Kidney (tissue), 14 donors: ENCODE measurements around the gene ATF7IP. TPM values are rescaled to one million over a fixed set of nuclear protein-coding genes. Genes with fewer than 3 reads are reported as not detected.

ENCODE experiments used
- DNase-seq, 5 donors: peaks; one replicate each; pipeline ENCODE4 v3.0.0-alpha.2; 2013 to 2020
- FAIRE-seq: peaks from 2 replicates; lab custom pipeline; 2012; peaks lifted over from hg19 to GRCh38; lab: Jason Lieb, UNC
- H3K27ac ChIP-seq, 2 donors: one replicate each; pipeline ENCODE4 v1.7.0; 2013; ENCODE audit warnings: low read depth in 2 of 2, low read length in 2 of 2, inconsistent platforms in 1 of 2
- H3K27me3 ChIP-seq: one replicate; pipeline ENCODE4 v1.7.1; 2013; ENCODE audit warnings: low read length, inconsistent platforms; ENCODE audit not compliant: control insufficient read depth, insufficient read depth
- H3K36me3 ChIP-seq, 3 donors: one replicate each; pipeline versions ENCODE4 v1.7.0 to v1.7.1; 2013; ENCODE audit warnings: low read length in 3 of 3, control low read depth in 1 of 3, inconsistent platforms in 1 of 3; ENCODE audit not compliant: insufficient read depth in 3 of 3, control insufficient read depth in 2 of 3
- H3K4me1 ChIP-seq, 3 donors: one replicate each; pipeline versions ENCODE4 v1.7.0 to v1.7.1; 2013; ENCODE audit warnings: low read length in 3 of 3, inconsistent platforms in 1 of 3, low read depth in 1 of 3; ENCODE audit not compliant: control insufficient read depth in 2 of 3, insufficient read depth in 2 of 3
- H3K4me3 ChIP-seq, 3 donors: one replicate each; pipeline versions ENCODE4 v1.7.0 to v1.8.1; 2013; ENCODE audit warnings: low read length in 3 of 3, control low read depth in 1 of 3, inconsistent platforms in 1 of 3
- H3K9ac ChIP-seq, 3 donors: one replicate each; pipeline versions ENCODE4 v1.7.0 to v1.7.1; 2013; ENCODE audit warnings: low read length in 3 of 3, control low read depth in 1 of 3, inconsistent platforms in 1 of 3
- H3K9me3 ChIP-seq, 3 donors: one replicate each; pipeline versions ENCODE4 v1.7.0 to v1.7.1; 2013; ENCODE audit warnings: low read length in 3 of 3, control low read depth in 1 of 3, inconsistent platforms in 1 of 3; ENCODE audit not compliant: control insufficient read depth in 2 of 3, insufficient read depth in 1 of 3
- CTCF ChIP-seq: IDR thresholded peaks from 3 replicates; pipeline ENCODE4 v1.5.1; 2012; ENCODE audit warnings: mild to moderate bottlenecking, moderate library complexity, borderline replicate concordance; ENCODE audit not compliant: insufficient read depth; ENCODE audit errors: extremely low read depth
- intact Hi-C: fragments of 100-400 bp; cut with DNase I; formaldehyde crosslinking; loops from one replicate; pipeline ENCODE4 v1.11.1; 2022
- polyA plus RNA-seq: library from polyadenylated mRNA; stranded (reverse); fragments of 350-450 nt; fragmentation: Illumina TruSeq; extraction: RNeasy Lipid Tissue Mini Kit (QIAGEN cat#74804); gene quantifications from one replicate; pipeline ENCODE4 v1.2.3, GENCODE V29; 2014; ENCODE audit warnings: low read depth, low replicate concordance; ENCODE audit not compliant: insufficient read depth
- total RNA-seq: library from RNA; stranded (reverse); fragmentation: NEBNext Ultra II Directional; extraction: Animal tissue kit (Norgen Biotek cat#: 25700); gene quantifications from one replicate; pipeline ENCODE4 v1.2.1, GENCODE V29; 2021
- donor health status: control.
- donor health status: control.
- donor health status: control.
- donor health status: control.
- donor health status: control.
- donor health status: DM: yes; HTN: yes; CAD: no.
- donor health status: Normal renal cell carcinoma (clear cell type).

ATF7IP gene
- total and polyA plus RNA-seq, 2 donors from 2014 or later = 6.3 to 97.1 TPM

GRCh38 chr12:14408208-14408607 is 42.7 kb downstream of the ATF7IP start:
- Histone ChIP-seq H3K9ac (no peak overlapping the region), H3K4me1 (peaks cover 2 to 13% (median 3%) of the 10 kb centered on the region in 3 donors), H3K27me3 (no peaks in the 10 kb centered on the region), H3K36me3 (no peaks in the 10 kb centered on the region), H3K4me3 (no peak overlapping the region), H3K27ac (no peak overlapping the region), H3K9me3 (no peaks in the 10 kb centered on the region)
- TF ChIP-seq CTCF = no peak
- peak in 2 of 5 donors; percentile 46 to 65 for DNase-seq
- intact Hi-C loops = no loop called here
- FAIRE-seq = no peak

GRCh38 chr12:14410177-14410576 is 44.7 kb downstream of the ATF7IP start:
- intact Hi-C loops = no loop called here
- no peak overlapping the region for H3K9ac ChIP-seq
- no peaks in the 10 kb centered on the region for H3K9me3 ChIP-seq
- no peaks in the 10 kb centered on the region for H3K27me3 ChIP-seq
- H3K4me1 ChIP-seq = peaks cover 0 to 5% (median 0%) of the 10 kb centered on the region in 3 donors
- TF ChIP-seq CTCF = no peak
- no peaks in the 10 kb centered on the region for H3K36me3 ChIP-seq
- no peak overlapping the region for H3K4me3 ChIP-seq
- DNase-seq (no peak), FAIRE-seq (no peak)
- no peak overlapping the region for H3K27ac ChIP-seq

- no peak for TF ChIP-seq CTCF
- no peak for FAIRE-seq
Measured at GRCh38 chr12:14410841-14411569, 45.5 kb downstream of the ATF7IP start.

More at GRCh38 chr12:14410841-14411569, 45.5 kb downstream of the ATF7IP start:
- intact Hi-C loops = no loop called here
- Histone ChIP-seq H3K9me3 (no peaks in the 10 kb centered on the region), H3K27me3 (no peaks in the 10 kb centered on the region), H3K4me1 (peaks cover 0 to 5% (median 0%) of the 10 kb centered on the region in 3 donors), H3K36me3 (no peaks in the 10 kb centered on the region), H3K4me3 (no peak overlapping the region), H3K27ac (no peak overlapping the region), H3K9ac (no peak overlapping the region)
- no peak for DNase-seq
